NCI-H82 treated with DMSO at 0.1 percent for 48 hours (cell line): Measurements from ENCODE around the gene MOB2.

ENCODE experiments used
- DNase-seq: peaks from one replicate; lab custom pipeline; 2025; ENCODE audit not compliant: unreplicated experiment; lab: John Stamatoyannopoulos, UW

Gene MOB2

DNA sequence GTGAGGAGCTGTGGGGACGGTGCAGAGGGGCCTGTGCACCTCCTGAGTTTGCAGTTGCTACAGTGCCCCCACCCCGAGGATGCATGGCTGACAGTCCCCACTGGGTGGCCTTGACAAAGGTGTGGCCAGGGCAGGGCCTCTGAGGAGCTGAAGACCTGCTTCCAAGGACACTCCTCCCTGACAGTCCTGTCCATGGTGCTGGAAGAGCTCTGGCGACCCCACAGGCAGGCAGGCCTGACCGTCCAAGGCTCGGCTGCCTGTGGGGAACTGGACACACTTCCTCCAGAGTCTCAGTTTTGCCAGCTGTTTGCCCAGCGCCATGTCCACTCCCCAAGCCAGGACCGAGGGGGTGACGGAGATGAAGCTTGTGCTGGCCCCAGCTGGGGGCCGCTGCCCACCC lies 64.1 kb downstream of the MOB2 start:
- no peak for DNase-seq

DNA sequence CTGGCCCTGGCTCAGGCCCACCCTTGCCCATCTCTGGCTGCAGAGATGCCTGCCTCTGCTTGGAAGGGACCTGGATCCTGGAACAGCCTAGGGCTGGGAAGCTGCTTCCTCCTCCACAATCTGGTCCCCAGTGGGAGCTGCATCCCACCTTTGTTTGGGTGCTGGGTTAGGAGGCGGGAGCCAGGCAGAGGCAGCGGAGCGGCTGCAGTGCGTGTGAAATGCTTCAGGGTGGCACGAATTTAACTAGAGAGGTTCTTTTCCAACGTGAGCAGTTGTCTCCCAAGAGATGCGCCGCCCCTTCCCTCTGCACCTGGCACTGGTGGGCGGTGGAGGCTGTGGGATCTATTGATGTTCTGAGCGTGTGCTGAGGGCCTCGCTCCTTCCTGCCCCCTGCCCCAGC lies 65.3 kb downstream of the MOB2 start:
- no peak for DNase-seq

DNA sequence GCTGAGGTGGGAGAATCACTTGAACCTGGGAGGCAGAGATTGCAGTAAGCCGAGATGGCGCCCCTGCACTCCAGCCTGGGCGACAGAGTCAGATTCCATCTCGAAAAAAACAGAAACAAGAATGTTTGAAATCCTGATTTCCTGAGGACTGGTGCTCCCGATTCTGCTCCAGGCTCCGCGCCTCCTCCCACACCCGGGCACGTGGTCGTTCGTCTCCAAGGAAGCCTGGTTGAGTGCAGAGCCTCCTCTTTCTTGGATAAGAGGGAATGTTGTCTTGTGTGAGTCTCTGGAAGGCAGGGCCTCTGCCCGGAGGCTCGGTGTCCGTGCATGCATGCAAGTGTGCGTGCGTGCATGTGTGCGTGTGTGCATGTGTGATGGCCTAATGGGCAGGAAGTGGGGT lies 66.8 kb downstream of the MOB2 start:
- DNase-seq, result no peak
